GM18519 (cell line): Measurements from ENCODE around the gene FIG4.
"Not testable (repeated sequence)": the region's sequence is repeated elsewhere in the genome, so short reads cannot be mapped to it uniquely, and the experiment has no call there.

ENCODE experiments used
- ATAC-seq: cut with Tn5 transposase; IDR thresholded peaks from one replicate; pipeline ENCODE4 v1.9.1; 2021; ENCODE audit warnings: mild to moderate bottlenecking, moderate library complexity; ENCODE audit not compliant: unreplicated experiment, low FRiP score

The FIG4 gene

GRCh38 chr6:109840034-109840433, 148.9 kb downstream of the FIG4 start:
- ATAC-seq: no peak

- ATAC-seq: no peak
Observed at GRCh38 chr6:109840796-109841195, 149.7 kb downstream of the FIG4 start.

GRCh38 chr6:109841869-109842268, 150.8 kb downstream of the FIG4 start:
- ATAC-seq: no peak

GRCh38 chr6:109852713-109853112, 161.6 kb downstream of the FIG4 start:
- no peak for ATAC-seq

- ATAC-seq: no peak
Observed at GRCh38 chr6:109853426-109853825, 162.3 kb downstream of the FIG4 start.

- ATAC-seq: no peak
Observed at GRCh38 chr6:109853951-109854350, 162.9 kb downstream of the FIG4 start.

GRCh38 chr6:109854541-109855308, 163.6 kb downstream of the FIG4 start:
- no peak for ATAC-seq

GRCh38 chr6:109855476-109856040, 164.5 kb downstream of the FIG4 start:
- not testable (repeated sequence) for ATAC-seq

GRCh38 chr6:109861946-109862345, 170.8 kb downstream of the FIG4 start:
- no peak for ATAC-seq

GRCh38 chr6:109864050-109864449, 173.0 kb downstream of the FIG4 start:
- ATAC-seq: no peak

GRCh38 chr6:109865968-109866367, 174.9 kb downstream of the FIG4 start:
- no peak for ATAC-seq

- ATAC-seq: no peak
Observed at GRCh38 chr6:109867009-109867969, 176.2 kb downstream of the FIG4 start.

- no peak for ATAC-seq
Observed at GRCh38 chr6:109867970-109868358, 176.9 kb downstream of the FIG4 start.

GRCh38 chr6:109869398-109870088, 178.4 kb downstream of the FIG4 start:
- ATAC-seq: not testable (repeated sequence)

- no peak for ATAC-seq
Observed at GRCh38 chr6:109870089-109870410, 179.0 kb downstream of the FIG4 start.

GRCh38 chr6:109872549-109872948, 181.5 kb downstream of the FIG4 start:
- ATAC-seq: no peak

- no peak for ATAC-seq
Observed at GRCh38 chr6:109872968-109873545, 182.0 kb downstream of the FIG4 start.

- ATAC-seq: no peak
Observed at GRCh38 chr6:109874086-109874485, 183.0 kb downstream of the FIG4 start.

GRCh38 chr6:109874621-109875020, 183.5 kb downstream of the FIG4 start:
- ATAC-seq: no peak
